ENCODE results near the gene NPAS3.

The NPAS3 gene

GRCh38 chr14:33347796-33348195 lies 409.1 kb downstream of the NPAS3 start:
- DNase-seq, result no peak

GRCh38 chr14:33348510-33348909 lies 409.8 kb downstream of the NPAS3 start:
- DNase-seq, result no peak

- no peak for DNase-seq
These were observed 411.2 kb downstream of the NPAS3 start for GRCh38 chr14:33349871-33350270.

GRCh38 chr14:33350366-33350990 lies 411.8 kb downstream of the NPAS3 start:
- no peak for DNase-seq

- DNase-seq, result no peak
These were observed 414.1 kb downstream of the NPAS3 start for GRCh38 chr14:33352821-33353220.

GRCh38 chr14:33356181-33356580 lies 417.5 kb downstream of the NPAS3 start:
- no peak for DNase-seq

GRCh38 chr14:33357225-33358010 lies 418.7 kb downstream of the NPAS3 start:
- no peak for DNase-seq

- DNase-seq, result no peak
These were observed 420.7 kb downstream of the NPAS3 start for GRCh38 chr14:33359288-33359881.

- DNase-seq, result no peak
These were observed 424.3 kb downstream of the NPAS3 start for GRCh38 chr14:33362934-33363333.

GRCh38 chr14:33363682-33364081 lies 425.0 kb downstream of the NPAS3 start:
- DNase-seq, result no peak

- no peak for DNase-seq
These were observed 425.8 kb downstream of the NPAS3 start for GRCh38 chr14:33364466-33364865.

- no peak for DNase-seq
These were observed 430.4 kb downstream of the NPAS3 start for GRCh38 chr14:33369041-33369440.

GRCh38 chr14:33369972-33370371 lies 431.3 kb downstream of the NPAS3 start:
- no peak for DNase-seq

GRCh38 chr14:33370426-33370825 lies 431.7 kb downstream of the NPAS3 start:
- DNase-seq, result no peak

GRCh38 chr14:33375196-33375595 lies 436.5 kb downstream of the NPAS3 start:
- no peak for DNase-seq

- DNase-seq, result no peak
These were observed 437.1 kb downstream of the NPAS3 start for GRCh38 chr14:33375786-33376185.

GRCh38 chr14:33376510-33376909 lies 437.8 kb downstream of the NPAS3 start:
- DNase-seq, result no peak

GRCh38 chr14:33377596-33378390 lies 439.1 kb downstream of the NPAS3 start:
- no peak for DNase-seq

GRCh38 chr14:33381717-33382116 lies 443.0 kb downstream of the NPAS3 start:
- no peak for DNase-seq

- no peak for DNase-seq
These were observed 447.5 kb downstream of the NPAS3 start for GRCh38 chr14:33386140-33386539.

GRCh38 chr14:33386781-33387180 lies 448.1 kb downstream of the NPAS3 start:
- DNase-seq, result no peak

- no peak for DNase-seq
These were observed 451.7 kb downstream of the NPAS3 start for GRCh38 chr14:33390335-33390734.

- DNase-seq, result no peak
These were observed 454.7 kb downstream of the NPAS3 start for GRCh38 chr14:33393231-33393894.
